HepG2 (cell line): ENCODE data around the gene DGKB. TPM values are rescaled to one million over a fixed set of nuclear protein-coding genes. Genes with fewer than 3 reads are reported as not detected.
A peak's percentile ranks its signal among the peaks of the same experiment; 100 is the strongest.

ENCODE experiments used
- ATAC-seq: fragments of 200-7000 bp; cut with Tn5 transposase; 3 replicates; pipeline ENCODE4 v1.9.1; 2020; ENCODE audit warnings: mild to moderate bottlenecking, moderate library complexity
- BruUV-seq: library from RNA; stranded (reverse); fragments of 400-500 nt; replicated peaks from 2 replicates; lab custom pipeline; 2021; lab: Mats Ljungman, UMichigan
- CTCF ChIA-PET: fragments of 300-600 bp; formaldehyde crosslinking; extraction: SDS; loops from one replicate; lab custom pipeline; 2021; ENCODE audit warnings: low total read pairs, inconsistent platforms, low intra/inter-chr PET ratio; lab: Yijun Ruan, JAX
- POLR2A ChIA-PET: fragments of 350-600 bp; sonication (Branson Sonifier 250); formaldehyde crosslinking; loops from one replicate; lab custom pipeline; 2020; ENCODE audit warnings: antibody characterized with exemption, inconsistent platforms; lab: Yijun Ruan, JAX
- DNase-seq: peaks from one replicate; pipeline ENCODE4 v3.0.0-alpha.2; 2015; ENCODE audit warnings: low spot score
- FAIRE-seq: peaks from 3 replicates; lab custom pipeline; 2011; peaks lifted over from hg19 to GRCh38; lab: Jason Lieb, UNC
- H2AFZ ChIP-seq: one replicate; pipeline ENCODE4 v1.6.1; 2011; ENCODE audit warnings: low read length, inconsistent platforms
- H3K27ac ChIP-seq: fragments of 300-600 bp; 3 replicates; pipeline ENCODE4 v1.8.0; 2011; ENCODE audit warnings: mixed run types, mild to moderate bottlenecking, mixed read lengths, low read length, inconsistent platforms; ENCODE audit not compliant: insufficient read depth; ENCODE audit errors: extremely low read length
- H3K27me3 ChIP-seq, 2 experiments: fragments of 200-600 bp in 1 of 2; 2 replicates in 1 of 2; 3 replicates in 1 of 2; pipeline versions ENCODE4 v1.6.0 to v1.8.0; 2011; ENCODE audit warnings: low read length in 2 of 2, mild to moderate bottlenecking in 2 of 2, moderate library complexity in 2 of 2, inconsistent platforms in 1 of 2; ENCODE audit not compliant: insufficient read depth in 2 of 2, control insufficient read depth in 1 of 2
- H3K36me3 ChIP-seq, 2 experiments: fragments of 200-600 bp in 1 of 2; replicated peaks in 1 of 2; 2 replicates in 1 of 2; 3 replicates in 1 of 2; pipeline versions ENCODE4 v1.5.1 to v1.8.0; 2011; ENCODE audit warnings: low read length in 2 of 2, inconsistent platforms in 1 of 2; ENCODE audit not compliant: insufficient read depth in 2 of 2, control insufficient read depth in 1 of 2
- H3K4me1 ChIP-seq: 2 replicates; pipeline ENCODE4 v1.5.1; 2012; ENCODE audit warnings: low read length, inconsistent platforms; ENCODE audit not compliant: insufficient read depth
- H3K4me2 ChIP-seq: 2 replicates; pipeline ENCODE4 v1.6.0; 2011; ENCODE audit warnings: low read depth, low read length, inconsistent platforms
- H3K4me3 ChIP-seq, 3 experiments: fragments of 200-600 bp in 1 of 3; sonication (generic), shearing (Covaris generic) in 1 of 3; replicated peaks in 1 of 3; 2 replicates each; pipeline ENCODE4 v1.5.1; 2011 to 2016; ENCODE audit warnings: low read length in 3 of 3, inconsistent platforms in 2 of 3, low read depth in 2 of 3, mild to moderate bottlenecking in 2 of 3, control low read depth in 1 of 3, mixed read lengths in 1 of 3; ENCODE audit not compliant: insufficient read depth in 1 of 3
- H3K79me2 ChIP-seq: one replicate; pipeline ENCODE4 v1.6.1; 2011; ENCODE audit warnings: low read length, inconsistent platforms; ENCODE audit not compliant: insufficient read depth
- H3K9ac ChIP-seq: 2 replicates; pipeline ENCODE4 v1.6.0; 2011; ENCODE audit warnings: mild to moderate bottlenecking, low read depth, low read length, inconsistent platforms; ENCODE audit not compliant: insufficient read depth
- H3K9me3 ChIP-seq: 2 replicates; pipeline ENCODE4 v1.5.1; 2012; ENCODE audit warnings: mild to moderate bottlenecking, low read length
- H4K20me1 ChIP-seq: 2 replicates; pipeline ENCODE4 v1.6.0; 2011; ENCODE audit warnings: inconsistent platforms, mild to moderate bottlenecking, low read length, moderate library complexity; ENCODE audit not compliant: insufficient read depth
- ARID5B ChIP-seq: IDR thresholded peaks from 2 replicates; pipeline ENCODE4 v1.4.0; 2020; ENCODE audit warnings: mild to moderate bottlenecking, missing genetic modification reagents
- CENPT ChIP-seq: sonication (generic); formaldehyde crosslinking; IDR thresholded peaks from 2 replicates; pipeline ENCODE4 v1.8.0; 2022; ENCODE audit warnings: low read depth, mild to moderate bottlenecking, moderate library complexity, missing genetic modification reagents
- ELF3 ChIP-seq: IDR thresholded peaks from 2 replicates; pipeline ENCODE4 v1.6.1; 2016; ENCODE audit warnings: missing genetic modification reagents, missing compliant biosample characterization
- MLLT10 ChIP-seq: sonication (generic); formaldehyde crosslinking; IDR thresholded peaks from 2 replicates; pipeline ENCODE4 v1.4.0; 2020; ENCODE audit warnings: missing genetic modification reagents
- ZNF12 ChIP-seq: sonication (generic); formaldehyde crosslinking; IDR thresholded peaks from 2 replicates; pipeline ENCODE4 v1.5.0; 2020; ENCODE audit warnings: missing genetic modification reagents
- ZNF143 ChIP-seq: sonication (generic); formaldehyde crosslinking; IDR thresholded peaks from 2 replicates; pipeline ENCODE4 v1.4.0; 2020; ENCODE audit warnings: missing genetic modification reagents
- ZNF607 ChIP-seq: sonication (generic); formaldehyde crosslinking; IDR thresholded peaks from 2 replicates; pipeline ENCODE4 v1.5.1; 2020; ENCODE audit warnings: missing genetic modification reagents, mild to moderate bottlenecking, borderline replicate concordance
- ZNF629 ChIP-seq: sonication (generic); formaldehyde crosslinking; conservative IDR thresholded peaks from 2 replicates; pipeline ENCODE4 v1.5.0; 2020; ENCODE audit warnings: missing genetic modification reagents
- ZSCAN29 ChIP-seq: sonication (generic); formaldehyde crosslinking; conservative IDR thresholded peaks from 2 replicates; pipeline ENCODE4 v1.4.0; 2020; ENCODE audit warnings: mild to moderate bottlenecking, missing genetic modification reagents
- whole genome bisulfite sequencing: methylation state at CpG from one replicate; pipeline ENCODE4 v1.1.6; 2017; ENCODE audit warnings: low lambda C conversion rate; 5-methylcytosine and 5-hydroxymethylcytosine counted together
- in situ Hi-C: cut with HindIII; loops from 2 replicates; pipeline ENCODE4 v1.10.0; 2017; ENCODE audit warnings: low pct_unique_long_range_greater_than_20kb; ENCODE audit not compliant: extremely low pct_ligation_motif_present
- intact Hi-C: fragments of 100-400 bp; cut with micrococcal nuclease; formaldehyde crosslinking; loops from one replicate; pipeline ENCODE4 v1.10.0; 2022; ENCODE audit not compliant: unreplicated experiment
- polyA plus RNA-seq, 8 experiments: library from polyadenylated mRNA; depleted of rRNA in 3 of 8; stranded (reverse) in 7 of 8; unstranded in 1 of 8; fragments of >200 nt; fragmentation: Illumina TruSeq in 4 of 8; extraction: Trizol in 4 of 8; gene quantifications; 2 replicates each; pipeline versions ENCODE4 v1.2.1 to v1.2.3, GENCODE V29; 2011 to 2016; ENCODE audit warnings: low read depth in 4 of 8, missing spikeins in 1 of 8, mixed read lengths in 1 of 8; ENCODE audit not compliant: insufficient read depth in 1 of 8
- total RNA-seq, 5 experiments: library from RNA; depleted of rRNA; stranded (reverse); fragments of >200 nt; fragmentation: Illumina TruSeq; extraction: Trizol; gene quantifications; 2 replicates each; pipeline ENCODE4 v1.2.3, GENCODE V29; 2016; ENCODE audit warnings: low read depth in 1 of 5

DGKB gene
- total and polyA plus RNA-seq, 2 of the 13 experiments (the other 11 are each of a cell fraction or from before 2014, with no cell fraction given), result not detected

- TF ChIP-seq ZNF629 (CRISPR knock-in tag) (no peak), MLLT10 (CRISPR knock-in tag) (no peak)
- no TSS peak for BruUV-seq
- H3K4me2 ChIP-seq, result no peak overlapping the region
- peaks cover 88% of the 10 kb centered on the region for H3K9me3 ChIP-seq
- ATAC-seq (no peak), FAIRE-seq (no peak), DNase-seq (no peak)
- H3K4me3 ChIP-seq, result no peak overlapping the region
- no peak overlapping the region for H3K27ac ChIP-seq
- H3K4me1 ChIP-seq, result no peaks in the 10 kb centered on the region
- no peaks in the 10 kb centered on the region for H3K36me3 ChIP-seq
- intact Hi-C loops, result no loop called here
- POLR2A ChIA-PET, result no interaction called here
- CTCF ChIA-PET, result no interaction called here
- no peak overlapping the region for H3K9ac ChIP-seq
- no peaks in the 10 kb centered on the region for H4K20me1 ChIP-seq
- in situ Hi-C loops, result no loop called here
- no peaks in the 10 kb centered on the region for H3K79me2 ChIP-seq
- no peak overlapping the region for H2AFZ ChIP-seq
- H3K27me3 ChIP-seq, result no peaks in the 10 kb centered on the region
Measured at GRCh38 chr7:14219125-14219524, 683.4 kb downstream of the DGKB start.

GRCh38 chr7:14218338-14218737, 684.2 kb downstream of the DGKB start:
- in situ Hi-C loops, result no loop called here
- CTCF ChIA-PET, result no interaction called here
- intact Hi-C loops, result no loop called here

More at GRCh38 chr7:14218338-14218737, 684.2 kb downstream of the DGKB start:
- H3K27me3 ChIP-seq, result no peaks in the 10 kb centered on the region
- no peak overlapping the region for H3K9ac ChIP-seq
- WGBS, result 0% methylated on average over 1 of the region's 1 CpG
- BruUV-seq, result no TSS peak
- no peaks in the 10 kb centered on the region for H3K4me1 ChIP-seq
- TF ChIP-seq ARID5B (CRISPR knock-in tag), result no peak
- no peak for TF ChIP-seq ZNF607 (CRISPR knock-in tag)
- no peak for TF ChIP-seq ZNF143 (CRISPR knock-in tag)
- TF ChIP-seq ZNF12 (CRISPR knock-in tag), result no peak
- no peak for TF ChIP-seq ELF3
- TF ChIP-seq ZSCAN29 (CRISPR knock-in tag), result no peak
- TF ChIP-seq CENPT, result no peak
- no peak overlapping the region for H3K4me2 ChIP-seq
- POLR2A ChIA-PET, result no interaction called here
- no peaks in the 10 kb centered on the region for H4K20me1 ChIP-seq
- no peak overlapping the region for H2AFZ ChIP-seq
- FAIRE-seq, result no peak
- H3K27ac ChIP-seq, result no peak overlapping the region
- DNase-seq, result peak; percentile 2
- no peak for ATAC-seq
- no peaks in the 10 kb centered on the region for H3K36me3 ChIP-seq
- no peak overlapping the region for H3K4me3 ChIP-seq
- H3K9me3 ChIP-seq, result peaks cover 89% of the 10 kb centered on the region
- H3K79me2 ChIP-seq, result no peaks in the 10 kb centered on the region
